Endodermal cell (in vitro differentiated cells): Measurements from ENCODE around the gene PRDM16. TPM values are rescaled to one million over a fixed set of nuclear protein-coding genes. Genes with fewer than 3 reads are reported as not detected.

Experiments used
- DNase-seq: peaks from one replicate; pipeline ENCODE4 v3.0.0-alpha.2; 2017
- H3K27ac ChIP-seq: 2 replicates; pipeline ENCODE4 v1.5.1; 2013; ENCODE audit warnings: mild to moderate bottlenecking, low read depth, low read length, moderate library complexity
- H3K27me3 ChIP-seq: 2 replicates; pipeline ENCODE4 v1.6.1; 2013; ENCODE audit warnings: mild to moderate bottlenecking, low read length, moderate library complexity; ENCODE audit not compliant: insufficient read depth, control insufficient read depth, poor library complexity, severe bottlenecking
- H3K36me3 ChIP-seq: 2 replicates; pipeline ENCODE4 v1.7.0; 2013; ENCODE audit warnings: mild to moderate bottlenecking, low read length, moderate library complexity; ENCODE audit not compliant: control insufficient read depth, insufficient read depth
- H3K4me1 ChIP-seq: one replicate; pipeline ENCODE4 v1.7.0; 2013; ENCODE audit warnings: low read length; ENCODE audit not compliant: control insufficient read depth, insufficient read depth
- H3K4me3 ChIP-seq: 2 replicates; pipeline ENCODE4 v1.5.1; 2013; ENCODE audit warnings: mild to moderate bottlenecking, low read length, moderate library complexity
- H3K9ac ChIP-seq: 2 replicates; pipeline ENCODE4 v1.6.1; 2013; ENCODE audit warnings: mild to moderate bottlenecking, low read length, moderate library complexity; ENCODE audit not compliant: poor library complexity, severe bottlenecking; ENCODE audit errors: extremely low read depth
- H3K9me3 ChIP-seq: 2 replicates; pipeline ENCODE4 v1.6.1; 2013; ENCODE audit warnings: mild to moderate bottlenecking, low read length, moderate library complexity; ENCODE audit not compliant: control insufficient read depth
- H3K27ac Mint-ChIP-seq: 2 replicates; pipeline ENCODE4 v1.8.0; 2020; ENCODE audit warnings: mixed read lengths
- H3K27me3 Mint-ChIP-seq: 2 replicates; pipeline ENCODE4 v1.8.0; 2021; ENCODE audit warnings: mild to moderate bottlenecking, mixed read lengths; ENCODE audit not compliant: insufficient read depth
- H3K36me3 Mint-ChIP-seq: 2 replicates; pipeline ENCODE4 v1.8.0; 2020; ENCODE audit warnings: low read depth, mixed read lengths
- H3K4me1 Mint-ChIP-seq: 2 replicates; pipeline ENCODE4 v1.8.0; 2020; ENCODE audit warnings: mixed read lengths
- H3K4me3 Mint-ChIP-seq: 2 replicates; pipeline ENCODE4 v1.8.0; 2020; ENCODE audit warnings: mild to moderate bottlenecking, moderate library complexity, mixed read lengths
- H3K9me3 Mint-ChIP-seq: 2 replicates; pipeline ENCODE4 v1.8.0; 2020; ENCODE audit warnings: mild to moderate bottlenecking, mixed read lengths
- WGBS, 2 experiments: methylation state at CpG; one replicate each; pipeline versions ENCODE4 v1.1.5 to v1.1.7; 2013; ENCODE audit warnings: missing lambda C conversion rate in 2 of 2, mixed read lengths in 1 of 2; ENCODE audit not compliant: insufficient coverage in 1 of 2, insufficient read length in 1 of 2; 5-methylcytosine and 5-hydroxymethylcytosine counted together
- total RNA-seq, 2 donors: library from RNA; stranded (reverse); fragmentation: NEBNext Ultra II Directional in 1 of 2; extraction: Animal tissue kit (Norgen Biotek cat#: 25700) in 1 of 2; gene quantifications; 2 replicates in 1 of 2; 3 replicates in 1 of 2; pipeline ENCODE4 v1.2.1, GENCODE V29; 2021
- TF ChIP-seq, protein P1 (sequence below): fragments of 200-600 bp; sonication (generic); conservative IDR thresholded peaks from 2 replicates; pipeline ENCODE4 v1.5.0; 2021; ENCODE audit warnings: antibody characterized with exemption, mild to moderate bottlenecking

Gene PRDM16
- total RNA-seq, 2 donors from 2014 or later = 2.1 to 4.0 TPM

- H3K9me3 ChIP-seq = no peaks in the 10 kb centered on the region
- Mint-ChIP-seq H3K4me3 (peak overlapping the region; percentile 43), H3K36me3 (no peaks in the 10 kb centered on the region), H3K27ac (no peak overlapping the region), H3K27me3 (peaks cover 90% of the 10 kb centered on the region), H3K9me3 (no peaks in the 10 kb centered on the region), H3K4me1 (no peaks in the 10 kb centered on the region)
- no peak overlapping the region for H3K9ac ChIP-seq
- no peak overlapping the region for H3K27ac ChIP-seq
- peaks cover 4% of the 10 kb centered on the region for H3K4me1 ChIP-seq
- TF ChIP-seq, protein P1, sequence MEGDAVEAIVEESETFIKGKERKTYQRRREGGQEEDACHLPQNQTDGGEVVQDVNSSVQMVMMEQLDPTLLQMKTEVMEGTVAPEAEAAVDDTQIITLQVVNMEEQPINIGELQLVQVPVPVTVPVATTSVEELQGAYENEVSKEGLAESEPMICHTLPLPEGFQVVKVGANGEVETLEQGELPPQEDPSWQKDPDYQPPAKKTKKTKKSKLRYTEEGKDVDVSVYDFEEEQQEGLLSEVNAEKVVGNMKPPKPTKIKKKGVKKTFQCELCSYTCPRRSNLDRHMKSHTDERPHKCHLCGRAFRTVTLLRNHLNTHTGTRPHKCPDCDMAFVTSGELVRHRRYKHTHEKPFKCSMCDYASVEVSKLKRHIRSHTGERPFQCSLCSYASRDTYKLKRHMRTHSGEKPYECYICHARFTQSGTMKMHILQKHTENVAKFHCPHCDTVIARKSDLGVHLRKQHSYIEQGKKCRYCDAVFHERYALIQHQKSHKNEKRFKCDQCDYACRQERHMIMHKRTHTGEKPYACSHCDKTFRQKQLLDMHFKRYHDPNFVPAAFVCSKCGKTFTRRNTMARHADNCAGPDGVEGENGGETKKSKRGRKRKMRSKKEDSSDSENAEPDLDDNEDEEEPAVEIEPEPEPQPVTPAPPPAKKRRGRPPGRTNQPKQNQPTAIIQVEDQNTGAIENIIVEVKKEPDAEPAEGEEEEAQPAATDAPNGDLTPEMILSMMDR = no peak
- peak overlapping the region; percentile 49 for H3K4me3 ChIP-seq
- peak; percentile 70 for DNase-seq
- H3K36me3 ChIP-seq = no peaks in the 10 kb centered on the region
- H3K27me3 ChIP-seq = peaks cover 100% of the 10 kb centered on the region
- WGBS, 2 experiments = 5 to 8% methylated on average over 38 to 91 of the region's 91 CpGs
Observed at GRCh38 chr1:3063379-3064295, 5.4 kb upstream of the PRDM16 start.

DNA sequence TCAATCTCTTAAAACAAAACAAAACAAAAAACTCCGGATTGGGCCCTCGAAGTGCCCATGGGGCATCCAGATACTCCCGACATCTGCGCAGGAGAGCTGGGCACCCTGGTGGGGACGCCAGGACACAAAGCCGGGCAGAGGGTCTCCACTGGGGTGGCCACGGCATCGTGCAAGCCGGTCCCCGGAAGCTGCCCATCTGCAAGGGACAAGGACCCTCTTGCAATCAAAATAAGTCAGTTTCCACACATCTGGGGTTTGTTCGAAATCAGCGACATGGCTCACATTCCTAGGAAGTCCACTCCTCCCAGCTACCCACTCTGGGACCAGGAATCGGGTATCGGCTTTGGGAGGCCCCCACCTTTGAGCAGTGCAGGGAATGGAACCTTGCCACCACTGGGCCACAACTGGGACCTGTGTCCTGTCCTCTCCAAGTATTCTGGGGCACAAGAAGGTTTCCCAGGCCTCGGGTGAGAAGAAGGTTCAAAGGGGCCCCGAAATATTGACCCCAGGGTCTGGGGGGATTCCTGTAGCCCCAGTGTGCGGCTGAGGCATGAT is 4.6 kb upstream of the PRDM16 start:
- peaks cover 2% of the 10 kb centered on the region for H3K4me1 Mint-ChIP-seq

DNA sequence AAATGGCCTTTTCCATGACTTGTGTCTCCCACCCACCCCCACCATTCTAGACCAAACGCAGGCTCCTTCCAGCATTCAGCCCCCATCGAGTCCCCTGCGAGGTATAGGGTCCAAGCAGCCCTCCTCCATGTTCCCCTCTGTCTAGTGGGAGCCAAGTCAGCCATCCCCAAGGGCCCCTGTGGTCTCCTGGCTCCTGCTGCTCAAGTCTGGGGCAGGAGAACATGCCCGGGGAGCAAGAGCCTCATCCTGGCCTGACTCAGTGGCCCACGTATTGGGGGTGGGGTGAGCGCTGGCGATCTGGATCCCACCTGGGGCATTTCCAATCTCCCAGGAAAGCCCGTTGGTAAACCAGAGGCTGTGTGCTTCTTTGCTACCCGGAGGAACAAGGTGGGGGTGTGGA is 4.1 kb upstream of the PRDM16 start:
- Histone ChIP-seq H3K9ac (no peak overlapping the region), H3K4me1 (peaks cover 4% of the 10 kb centered on the region), H3K27ac (no peak overlapping the region), H3K36me3 (no peaks in the 10 kb centered on the region), H3K27me3 (peaks cover 97% of the 10 kb centered on the region), H3K4me3 (no peak overlapping the region), H3K9me3 (no peaks in the 10 kb centered on the region)
- Mint-ChIP-seq H3K36me3 (no peaks in the 10 kb centered on the region), H3K4me1 (peaks cover 2% of the 10 kb centered on the region), H3K4me3 (no peak overlapping the region), H3K27me3 (peaks cover 86% of the 10 kb centered on the region), H3K9me3 (no peaks in the 10 kb centered on the region), H3K27ac (no peak overlapping the region)
- TF ChIP-seq, protein P1 = no peak
- 77 to 78% methylated on average over 4 to 9 of the region's 9 CpGs for WGBS, 2 experiments
- no peak for DNase-seq

More for the DNA sequence above, 4.6 kb upstream of the PRDM16 start:
- TF ChIP-seq, protein P1 = no peak
- Histone ChIP-seq H3K4me1 (peaks cover 4% of the 10 kb centered on the region), H3K4me3 (no peak overlapping the region), H3K27me3 (peaks cover 97% of the 10 kb centered on the region), H3K36me3 (no peaks in the 10 kb centered on the region), H3K27ac (no peak overlapping the region), H3K9me3 (no peaks in the 10 kb centered on the region), H3K9ac (no peak overlapping the region)
- no peak for DNase-seq
- Mint-ChIP-seq H3K27ac (no peak overlapping the region), H3K4me3 (peak overlapping the region; percentile 43), H3K27me3 (peaks cover 89% of the 10 kb centered on the region), H3K36me3 (no peaks in the 10 kb centered on the region), H3K9me3 (no peaks in the 10 kb centered on the region)
- WGBS, 2 experiments = 69 to 71% methylated on average over 15 to 17 of the region's 17 CpGs
